Measurements from ENCODE around the gene SVBP. TPM values are rescaled to one million over a fixed set of nuclear protein-coding genes. Genes with fewer than 3 reads are reported as not detected.

The SVBP gene
- total RNA-seq, 1 donor from 2014 or later, result 48.1 TPM

DNA sequence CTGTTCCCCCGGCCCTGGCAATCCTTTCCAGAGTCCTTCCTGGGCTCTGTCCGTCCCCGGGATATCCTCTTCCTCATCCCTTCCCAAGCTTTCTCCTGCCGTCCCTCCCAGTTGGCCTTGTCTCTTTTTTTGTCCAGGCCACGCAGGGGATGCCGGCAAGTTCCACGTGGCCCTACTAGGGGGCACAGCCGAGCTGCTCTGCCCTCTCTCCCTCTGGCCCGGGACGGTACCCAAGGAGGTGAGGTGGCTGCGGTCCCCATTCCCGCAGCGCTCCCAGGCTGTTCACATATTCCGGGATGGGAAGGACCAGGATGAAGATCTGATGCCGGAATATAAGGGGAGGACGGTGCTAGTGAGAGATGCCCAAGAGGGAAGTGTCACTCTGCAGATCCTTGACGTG is 13.4 kb upstream of the SVBP start:
- H3K36me3 Mint-ChIP-seq, result peaks cover 5% of the 10 kb centered on the region
- TF ChIP-seq, protein P1, sequence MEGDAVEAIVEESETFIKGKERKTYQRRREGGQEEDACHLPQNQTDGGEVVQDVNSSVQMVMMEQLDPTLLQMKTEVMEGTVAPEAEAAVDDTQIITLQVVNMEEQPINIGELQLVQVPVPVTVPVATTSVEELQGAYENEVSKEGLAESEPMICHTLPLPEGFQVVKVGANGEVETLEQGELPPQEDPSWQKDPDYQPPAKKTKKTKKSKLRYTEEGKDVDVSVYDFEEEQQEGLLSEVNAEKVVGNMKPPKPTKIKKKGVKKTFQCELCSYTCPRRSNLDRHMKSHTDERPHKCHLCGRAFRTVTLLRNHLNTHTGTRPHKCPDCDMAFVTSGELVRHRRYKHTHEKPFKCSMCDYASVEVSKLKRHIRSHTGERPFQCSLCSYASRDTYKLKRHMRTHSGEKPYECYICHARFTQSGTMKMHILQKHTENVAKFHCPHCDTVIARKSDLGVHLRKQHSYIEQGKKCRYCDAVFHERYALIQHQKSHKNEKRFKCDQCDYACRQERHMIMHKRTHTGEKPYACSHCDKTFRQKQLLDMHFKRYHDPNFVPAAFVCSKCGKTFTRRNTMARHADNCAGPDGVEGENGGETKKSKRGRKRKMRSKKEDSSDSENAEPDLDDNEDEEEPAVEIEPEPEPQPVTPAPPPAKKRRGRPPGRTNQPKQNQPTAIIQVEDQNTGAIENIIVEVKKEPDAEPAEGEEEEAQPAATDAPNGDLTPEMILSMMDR (IDR thresholded peaks at IDR 0.05; ENCODE audit: unreplicated experiment), result no peak

DNA sequence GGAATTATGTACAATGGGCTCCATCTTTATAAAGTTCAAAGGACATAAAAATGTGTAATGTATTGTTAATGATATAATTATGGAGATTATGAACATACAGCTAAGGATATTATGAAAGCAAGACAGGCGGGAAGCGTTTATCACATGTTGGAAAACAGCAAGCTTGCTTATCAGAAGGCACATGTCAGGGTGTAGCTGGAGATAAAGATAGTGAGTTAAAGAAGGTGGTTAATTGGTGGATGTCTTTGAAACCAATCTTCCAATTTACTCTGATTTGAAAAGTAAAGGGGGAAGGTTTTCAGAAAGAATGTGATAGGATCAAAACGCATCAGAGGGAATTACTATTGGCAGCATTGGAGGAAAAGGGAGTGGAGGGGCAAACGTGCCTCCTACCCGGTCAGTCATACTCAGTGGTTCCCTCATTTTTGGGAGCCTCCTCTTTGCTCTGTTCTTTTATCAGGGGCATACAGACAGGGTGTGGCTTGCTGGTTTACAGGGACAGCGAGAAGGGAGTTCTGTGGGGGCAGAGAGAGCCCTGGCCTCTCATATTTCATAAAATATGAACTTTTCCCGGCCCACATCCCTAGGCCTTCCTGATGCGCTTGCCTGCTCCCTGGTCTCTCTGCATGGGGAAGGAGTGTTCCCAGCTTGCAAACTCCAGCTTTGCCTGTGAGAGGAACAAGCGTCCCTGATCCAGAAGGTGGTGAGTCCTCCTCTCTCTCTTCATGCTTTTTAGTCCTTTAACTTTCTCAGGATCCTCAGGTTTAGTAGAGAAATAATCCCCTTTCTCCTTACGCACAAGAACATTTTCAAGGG is 8.0 kb upstream of the SVBP start:
- no peak for DNase-seq (ENCODE audit: low spot score in 2 of 2, unreplicated experiment in 2 of 2)
- TF ChIP-seq, protein P1 (IDR thresholded peaks at IDR 0.05; ENCODE audit: unreplicated experiment), result no peak
- Mint-ChIP-seq H3K4me3 (no peak overlapping the region), H3K27ac (peak overlapping the region; percentile 36), H3K36me3 (peaks cover 2% of the 10 kb centered on the region), H3K4me1 (peaks cover 35% of the 10 kb centered on the region), H3K27me3 (ENCODE audit: low read depth) (no peaks in the 10 kb centered on the region), H3K9me3 (peaks cover 6% of the 10 kb centered on the region)

More for the DNA sequence above, 13.4 kb upstream of the SVBP start:
- Mint-ChIP-seq H3K4me1 (peaks cover 3% of the 10 kb centered on the region), H3K27me3 (ENCODE audit: low read depth) (no peaks in the 10 kb centered on the region), H3K4me3 (no peak overlapping the region), H3K27ac (no peak overlapping the region), H3K9me3 (no peaks in the 10 kb centered on the region)
- no peak for DNase-seq (ENCODE audit: low spot score in 2 of 2, unreplicated experiment in 2 of 2)

DNA sequence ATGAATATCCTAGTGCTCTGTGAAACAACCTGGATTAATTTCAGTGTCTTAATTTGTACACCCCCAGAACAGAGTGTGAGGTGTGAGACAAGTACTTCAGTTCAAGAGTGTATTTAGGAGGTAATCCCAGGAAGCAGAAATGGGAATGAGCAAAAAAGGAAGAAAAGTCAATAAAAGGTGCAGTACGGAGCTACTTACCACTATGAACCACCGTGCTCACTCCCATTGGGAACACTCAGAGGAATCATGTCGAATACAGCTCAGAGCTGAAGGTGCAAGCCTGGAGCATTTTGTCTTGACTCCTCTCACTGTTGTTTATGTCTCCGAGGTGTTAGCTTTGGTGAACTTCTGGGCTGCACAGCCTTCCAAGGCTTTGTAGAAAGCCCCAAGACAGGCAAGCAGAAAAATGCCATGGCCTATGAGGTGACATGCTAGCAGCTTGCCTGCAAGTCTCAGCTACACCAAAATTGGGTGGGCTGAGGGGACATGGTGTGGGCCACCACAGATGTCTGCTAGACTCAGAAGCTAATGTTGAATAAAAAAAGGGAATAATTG is 7.4 kb upstream of the SVBP start:
- H3K4me3 Mint-ChIP-seq, result no peak overlapping the region
- TF ChIP-seq, protein P1 (IDR thresholded peaks at IDR 0.05; ENCODE audit: unreplicated experiment), result no peak
- no peaks in the 10 kb centered on the region for H3K36me3 Mint-ChIP-seq
- H3K4me1 Mint-ChIP-seq, result peaks cover 35% of the 10 kb centered on the region
- no peaks in the 10 kb centered on the region for H3K27me3 Mint-ChIP-seq (ENCODE audit: low read depth)
- peaks cover 6% of the 10 kb centered on the region for H3K9me3 Mint-ChIP-seq
- no peak for DNase-seq (ENCODE audit: low spot score in 2 of 2, unreplicated experiment in 2 of 2)
- H3K27ac Mint-ChIP-seq, result no peak overlapping the region

DNA sequence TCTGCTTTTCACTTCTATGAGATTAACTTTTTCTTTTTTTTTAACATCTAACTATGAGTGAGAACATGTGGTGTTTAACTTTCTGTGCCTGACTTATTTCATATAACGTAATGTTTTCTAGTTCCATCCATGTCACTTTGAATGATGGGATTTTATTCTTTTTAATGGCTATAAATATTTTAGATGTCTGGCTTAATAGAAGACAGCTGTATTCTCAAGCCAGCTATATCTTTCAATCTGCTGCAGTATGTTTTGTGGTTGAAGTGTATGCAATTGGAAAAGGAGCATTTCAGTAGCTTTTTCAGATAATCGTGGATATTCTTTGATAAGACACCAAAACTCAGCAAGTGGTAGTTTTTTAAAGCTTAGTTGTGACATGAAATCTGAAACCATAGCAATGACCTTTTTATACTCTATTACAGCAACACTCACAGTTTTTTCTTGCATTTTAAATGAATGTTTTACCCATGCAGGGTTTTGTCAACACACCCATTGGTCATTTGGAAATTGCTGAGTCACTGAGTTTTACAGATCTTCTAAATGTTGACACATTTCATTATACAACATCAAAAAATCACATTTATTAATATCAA is 5.7 kb upstream of the SVBP start:
- H3K36me3 Mint-ChIP-seq, result no peaks in the 10 kb centered on the region
- no peaks in the 10 kb centered on the region for H3K27me3 Mint-ChIP-seq (ENCODE audit: low read depth)
- H3K4me1 Mint-ChIP-seq, result peaks cover 35% of the 10 kb centered on the region
- no peak overlapping the region for H3K4me3 Mint-ChIP-seq
- TF ChIP-seq, protein P1 (IDR thresholded peaks at IDR 0.05; ENCODE audit: unreplicated experiment), result no peak
- peak overlapping the region; percentile 68 for H3K27ac Mint-ChIP-seq
- no peak for DNase-seq (ENCODE audit: low spot score in 2 of 2, unreplicated experiment in 2 of 2)
- H3K9me3 Mint-ChIP-seq, result peaks cover 6% of the 10 kb centered on the region

DNA sequence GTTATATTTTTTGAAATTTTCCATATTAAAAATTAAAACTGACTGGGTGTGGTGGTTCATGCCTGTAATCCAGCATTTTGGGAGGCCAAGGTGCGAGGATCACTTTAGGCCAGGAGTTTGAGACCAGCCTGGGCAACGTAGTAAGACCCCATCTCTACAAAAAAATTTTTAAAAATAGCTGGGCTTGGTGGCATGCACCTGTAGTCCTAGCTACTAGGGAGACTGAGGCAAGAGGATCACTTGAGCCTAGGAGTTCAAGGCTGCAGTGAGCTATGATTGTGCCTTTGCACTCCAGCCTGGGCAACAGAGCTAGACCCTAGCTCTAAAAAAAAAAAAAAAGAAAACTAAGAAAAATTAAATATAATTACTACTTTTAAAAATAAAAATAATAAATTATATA is 4.5 kb upstream of the SVBP start:
- TF ChIP-seq, protein P1 (IDR thresholded peaks at IDR 0.05; ENCODE audit: unreplicated experiment), result no peak
- DNase-seq (ENCODE audit: low spot score in 2 of 2, unreplicated experiment in 2 of 2), result no peak
- Mint-ChIP-seq H3K27ac (no peak overlapping the region), H3K36me3 (no peaks in the 10 kb centered on the region), H3K4me1 (peaks cover 37% of the 10 kb centered on the region), H3K4me3 (no peak overlapping the region), H3K27me3 (ENCODE audit: low read depth) (no peaks in the 10 kb centered on the region), H3K9me3 (peaks cover 6% of the 10 kb centered on the region)
